ENCODE measurements around the gene GDPD1.

GDPD1 gene

DNA sequence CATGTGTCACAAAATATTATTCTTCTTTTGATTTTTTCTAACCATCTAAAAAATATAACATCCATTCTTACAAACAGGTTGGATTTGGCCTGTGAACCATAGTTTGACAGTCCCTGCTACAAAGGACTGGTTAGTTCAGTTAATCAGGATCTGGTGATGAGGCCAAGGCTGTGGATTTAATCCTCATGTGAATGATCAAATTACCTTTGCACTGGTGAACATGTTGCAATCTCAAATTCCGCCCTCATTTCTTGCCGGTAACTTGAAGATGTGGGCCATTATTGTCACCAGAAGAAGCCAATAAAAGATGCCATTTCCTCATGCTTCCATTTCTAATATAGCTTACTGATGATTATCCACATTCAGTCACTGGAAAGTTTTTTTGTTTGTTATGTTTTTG, 75.9 kb downstream of the GDPD1 start:
- TF ChIP-seq L3MBTL2 (conservative IDR thresholded peaks at IDR 0.05) = no peak
- TF ChIP-seq HDGF (IDR thresholded peaks at IDR 0.05; ENCODE audit: borderline replicate concordance) = no peak
- no peak for TF ChIP-seq SUZ12 (IDR thresholded peaks at IDR 0.05)
- TF ChIP-seq ZNF384 (IDR thresholded peaks at IDR 0.05) = no peak
- no peak for TF ChIP-seq FOXK2 (IDR thresholded peaks at IDR 0.05)
- TF ChIP-seq, protein P1, sequence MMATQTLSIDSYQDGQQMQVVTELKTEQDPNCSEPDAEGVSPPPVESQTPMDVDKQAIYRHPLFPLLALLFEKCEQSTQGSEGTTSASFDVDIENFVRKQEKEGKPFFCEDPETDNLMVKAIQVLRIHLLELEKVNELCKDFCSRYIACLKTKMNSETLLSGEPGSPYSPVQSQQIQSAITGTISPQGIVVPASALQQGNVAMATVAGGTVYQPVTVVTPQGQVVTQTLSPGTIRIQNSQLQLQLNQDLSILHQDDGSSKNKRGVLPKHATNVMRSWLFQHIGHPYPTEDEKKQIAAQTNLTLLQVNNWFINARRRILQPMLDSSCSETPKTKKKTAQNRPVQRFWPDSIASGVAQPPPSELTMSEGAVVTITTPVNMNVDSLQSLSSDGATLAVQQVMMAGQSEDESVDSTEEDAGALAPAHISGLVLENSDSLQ (IDR thresholded peaks at IDR 0.05) = no peak
- CTCF ChIA-PET = no interaction called here
- DNase-seq (ENCODE audit: extremely low spot score) = no peak
- POLR2A ChIA-PET = no interaction called here

DNA sequence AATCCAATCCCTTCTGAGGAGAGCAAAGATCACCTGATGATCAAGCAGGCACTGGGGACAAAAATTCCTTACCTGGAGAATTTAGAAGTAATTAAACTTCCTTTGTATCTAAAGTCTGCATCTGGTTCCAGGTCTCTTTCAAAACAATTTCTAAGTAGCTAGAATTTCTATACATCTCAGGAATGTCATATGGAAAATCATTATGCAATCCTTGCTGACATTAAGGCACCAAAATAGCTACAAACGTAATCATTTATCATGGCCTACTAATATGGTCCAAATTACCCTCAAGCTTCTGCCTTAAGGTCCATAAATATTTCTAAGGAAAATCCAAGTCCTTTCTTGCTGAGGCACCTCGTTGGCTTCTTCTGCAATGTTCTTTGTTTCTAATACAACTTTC, 78.2 kb downstream of the GDPD1 start:
- ChIA-PET CTCF (interaction anchor here (1.6 kb wide), 1 partner anchor 31 kb away, joined by 4 read pairs; no protein-coding TSS in a partner anchor), POLR2A (no interaction called here)
- no peak for TF ChIP-seq TARDBP (IDR thresholded peaks at IDR 0.05)
- TF ChIP-seq HDGF (IDR thresholded peaks at IDR 0.05; ENCODE audit: borderline replicate concordance) = no peak
- TF ChIP-seq FOXA1 (IDR thresholded peaks at IDR 0.05) = no peak
- no peak for TF ChIP-seq SP1 (IDR thresholded peaks at IDR 0.05)
- no peak for TF ChIP-seq ZNF384 (IDR thresholded peaks at IDR 0.05)
- TF ChIP-seq L3MBTL2 (conservative IDR thresholded peaks at IDR 0.05) = no peak
- no peak for TF ChIP-seq ARNT (IDR thresholded peaks at IDR 0.05)
- TF ChIP-seq, protein P1 (IDR thresholded peaks at IDR 0.05) = no peak
- DNase-seq (ENCODE audit: extremely low spot score) = no peak

DNA sequence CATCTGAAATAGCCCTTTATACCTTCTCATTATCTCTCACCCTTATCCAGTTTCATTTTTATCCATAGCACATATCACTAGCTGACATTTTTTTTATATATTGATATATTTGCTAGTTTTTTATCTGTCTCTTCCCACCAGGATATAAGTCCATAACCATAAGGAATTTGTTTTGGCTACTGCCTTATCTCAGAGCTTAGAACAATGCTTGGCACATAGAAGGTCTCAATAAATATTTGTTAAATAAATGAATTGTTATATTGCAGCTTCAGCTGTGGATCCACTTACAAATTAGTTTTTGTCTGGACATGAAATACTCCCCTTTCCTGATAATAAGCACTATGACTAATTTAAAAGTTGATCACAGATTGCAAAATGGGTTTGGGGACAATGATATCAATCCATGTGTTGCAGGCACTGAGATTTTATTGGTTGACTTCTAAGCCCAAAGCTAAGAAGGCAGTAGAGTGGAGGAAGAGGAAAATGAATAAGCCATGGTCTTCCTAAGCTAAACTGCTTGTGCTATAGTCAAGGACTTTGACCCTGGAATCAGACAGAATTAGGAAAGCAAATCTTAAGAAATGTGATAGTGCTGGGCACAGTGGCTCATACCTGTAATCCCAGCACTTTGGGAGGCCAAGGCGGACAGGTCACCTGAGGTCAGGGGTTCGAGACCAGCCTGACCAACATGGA, 79.2 kb downstream of the GDPD1 start:
- POLR2A ChIA-PET = no interaction called here
- CTCF ChIA-PET = interaction anchor here (1.6 kb wide), 1 partner anchor 30 kb away, joined by 4 read pairs; no protein-coding TSS in a partner anchor
- TF ChIP-seq SP1 (IDR thresholded peaks at IDR 0.05) (no peak), NFRKB (IDR thresholded peaks at IDR 0.05) (no peak), FOXA1 (IDR thresholded peaks at IDR 0.05) (no peak), TARDBP (IDR thresholded peaks at IDR 0.05) (no peak), L3MBTL2 (conservative IDR thresholded peaks at IDR 0.05) (no peak), FOXK2 (IDR thresholded peaks at IDR 0.05) (no peak), HDGF (IDR thresholded peaks at IDR 0.05; ENCODE audit: borderline replicate concordance) (no peak), ARNT (IDR thresholded peaks at IDR 0.05) (no peak), FOXM1 (IDR thresholded peaks at IDR 0.05; ENCODE audit: borderline replicate concordance) (no peak), BHLHE40 (IDR thresholded peaks at IDR 0.05; ENCODE audit: borderline replicate concordance) (no peak), ZNF384 (IDR thresholded peaks at IDR 0.05) (no peak), LEF1 (IDR thresholded peaks at IDR 0.05; ENCODE audit: borderline replicate concordance) (no peak), SUZ12 (IDR thresholded peaks at IDR 0.05) (no peak), CTBP1 (IDR thresholded peaks at IDR 0.05; ENCODE audit: borderline replicate concordance) (no peak)
- TF ChIP-seq, protein P1 (IDR thresholded peaks at IDR 0.05) = no peak
- no peak for DNase-seq (ENCODE audit: extremely low spot score)

DNA sequence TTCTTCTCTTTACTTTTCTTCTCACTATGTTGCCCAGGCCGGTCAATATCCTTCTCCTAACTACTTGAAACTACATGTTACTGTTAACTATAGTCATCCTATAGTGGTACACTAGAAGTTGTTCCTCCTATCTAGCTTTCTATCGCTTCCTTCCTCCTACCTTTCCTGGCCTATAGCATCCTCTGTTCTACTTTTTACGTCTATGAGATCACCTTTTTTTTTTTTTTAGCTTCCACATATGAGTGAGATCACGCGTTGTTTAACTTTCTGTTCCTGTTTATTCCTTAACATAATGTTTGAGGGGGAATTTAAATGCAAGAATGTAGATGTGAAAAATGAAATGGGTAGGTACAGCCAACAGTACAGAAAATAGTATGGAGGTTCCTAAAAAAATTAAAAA, 80.6 kb downstream of the GDPD1 start:
- TF ChIP-seq SUZ12 (IDR thresholded peaks at IDR 0.05) (no peak), ARNT (IDR thresholded peaks at IDR 0.05) (no peak), SP1 (IDR thresholded peaks at IDR 0.05) (no peak), FOXA1 (IDR thresholded peaks at IDR 0.05) (no peak), HDGF (IDR thresholded peaks at IDR 0.05; ENCODE audit: borderline replicate concordance) (no peak), CTBP1 (IDR thresholded peaks at IDR 0.05; ENCODE audit: borderline replicate concordance) (no peak), FOXK2 (IDR thresholded peaks at IDR 0.05) (no peak), FOXM1 (IDR thresholded peaks at IDR 0.05; ENCODE audit: borderline replicate concordance) (no peak)
- POLR2A ChIA-PET = interaction anchor here (0.6 kb wide), 1 partner anchor 9 kb away, joined by 3 read pairs; no protein-coding TSS in a partner anchor
- CTCF ChIA-PET = interaction anchor here (0.7 kb wide), 2 partner anchors 17 to 436 kb away, joined by 3 to 9 read pairs; no protein-coding TSS in a partner anchor
- DNase-seq (ENCODE audit: extremely low spot score) = no peak

DNA sequence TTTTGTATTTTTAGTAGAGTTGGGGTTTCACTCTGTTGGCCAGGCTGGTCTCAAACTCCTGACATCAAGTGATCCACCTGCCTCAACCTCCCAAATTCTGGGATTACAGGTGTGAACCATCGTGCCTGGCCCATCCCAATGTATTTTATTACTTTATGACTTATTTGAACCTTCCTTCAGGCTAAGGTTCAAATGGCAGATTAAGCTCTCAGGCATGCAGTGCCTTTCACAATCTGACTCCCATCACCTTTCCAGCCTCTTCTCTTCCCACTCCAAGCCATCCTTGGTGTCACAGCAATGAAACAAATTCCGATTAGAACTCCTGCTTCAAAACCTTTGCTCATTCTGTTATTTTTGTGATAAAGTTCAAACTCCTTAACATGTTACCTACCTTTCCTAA, 84.5 kb downstream of the GDPD1 start:
- DNase-seq (ENCODE audit: extremely low spot score) = no peak
- TF ChIP-seq BHLHE40 (IDR thresholded peaks at IDR 0.05; ENCODE audit: borderline replicate concordance) (no peak), FOXM1 (IDR thresholded peaks at IDR 0.05; ENCODE audit: borderline replicate concordance) (no peak)
- CTCF ChIA-PET = no interaction called here
- POLR2A ChIA-PET = no interaction called here

DNA sequence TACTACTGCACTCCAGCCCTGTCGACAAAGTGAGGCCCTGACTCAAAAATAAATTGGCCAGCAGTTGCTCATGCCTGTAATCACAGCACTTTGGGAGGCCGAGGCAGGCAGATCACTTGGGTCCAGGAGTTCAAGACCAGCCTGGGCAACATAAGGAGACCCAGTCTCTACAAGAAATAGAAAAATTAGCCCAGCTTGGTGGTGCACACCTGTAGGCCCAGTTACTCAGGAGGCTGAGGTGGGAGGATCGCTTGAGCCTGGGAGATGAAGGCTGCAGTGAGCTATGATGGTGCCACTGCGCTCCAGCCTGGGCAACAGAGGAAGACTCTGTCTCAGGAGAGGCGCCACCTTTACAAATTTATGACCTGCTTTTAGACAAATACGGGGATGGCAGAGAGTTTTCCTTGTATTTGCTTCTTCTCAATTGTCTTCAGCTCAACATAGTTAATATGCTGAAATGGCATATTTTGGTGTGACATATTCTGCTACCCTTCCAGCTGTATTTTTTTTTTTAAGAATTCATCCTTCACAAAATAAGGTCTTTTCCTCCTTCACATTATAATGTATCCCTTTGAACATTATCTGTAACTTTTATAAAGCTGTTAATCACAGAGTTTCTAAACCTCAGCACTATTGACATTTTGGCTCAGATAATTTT, 90.1 kb downstream of the GDPD1 start:
- ChIA-PET CTCF (interaction anchor here (0.6 to 2.4 kb wide), 11 partner anchors 19 to 478 kb away, joined by 3 to 13 read pairs (median 5); no protein-coding TSS in a partner anchor), POLR2A (interaction anchor here (1.1 kb wide), 2 partner anchors 309 to 397 kb away, joined by 4 to 5 read pairs; partner anchors contain the start of genes CLTC, PTRH2 and VMP1)
- no peak for DNase-seq (ENCODE audit: extremely low spot score)
- TF ChIP-seq FOXA1 (IDR thresholded peaks at IDR 0.05) = no peak
- no peak for TF ChIP-seq ZNF384 (IDR thresholded peaks at IDR 0.05)
- TF ChIP-seq L3MBTL2 (conservative IDR thresholded peaks at IDR 0.05) = no peak
- TF ChIP-seq FOXK2 (IDR thresholded peaks at IDR 0.05) = no peak
- no peak for TF ChIP-seq LEF1 (IDR thresholded peaks at IDR 0.05; ENCODE audit: borderline replicate concordance)
- TF ChIP-seq SP1 (IDR thresholded peaks at IDR 0.05) = no peak
- TF ChIP-seq CTBP1 (IDR thresholded peaks at IDR 0.05; ENCODE audit: borderline replicate concordance) = no peak
- TF ChIP-seq, protein P1 (IDR thresholded peaks at IDR 0.05) = no peak
- TF ChIP-seq ARNT (IDR thresholded peaks at IDR 0.05) = no peak
- TF ChIP-seq HDGF (IDR thresholded peaks at IDR 0.05; ENCODE audit: borderline replicate concordance) = no peak
- TF ChIP-seq FOXM1 (IDR thresholded peaks at IDR 0.05; ENCODE audit: borderline replicate concordance) = no peak
- no peak for TF ChIP-seq NFRKB (IDR thresholded peaks at IDR 0.05)
- TF ChIP-seq SUZ12 (IDR thresholded peaks at IDR 0.05) = no peak
- TF ChIP-seq BHLHE40 (IDR thresholded peaks at IDR 0.05; ENCODE audit: borderline replicate concordance) = no peak
- no peak for TF ChIP-seq ELF4 (IDR thresholded peaks at IDR 0.05)
- TF ChIP-seq TARDBP (IDR thresholded peaks at IDR 0.05) = no peak

Data from HEK293T (cell line).